Subcutaneous abdominal adipose tissue (tissue), 5 donors: ENCODE measurements around the gene C3AR1.

Experiments used
- H3K27ac ChIP-seq: one replicate; pipeline ENCODE4 v1.7.0; 2013; ENCODE audit warnings: low read depth, mild to moderate bottlenecking, inconsistent platforms, low read length, moderate library complexity
- H3K27me3 ChIP-seq, 5 donors: one replicate each; pipeline ENCODE4 v1.7.0; 2013; ENCODE audit warnings: low read length in 5 of 5, inconsistent platforms in 1 of 5; ENCODE audit not compliant: control insufficient read depth in 5 of 5, insufficient read depth in 4 of 5
- H3K36me3 ChIP-seq, 5 donors: one replicate each; pipeline ENCODE4 v1.7.0; 2013; ENCODE audit warnings: low read length in 5 of 5; ENCODE audit not compliant: control insufficient read depth in 5 of 5, insufficient read depth in 5 of 5
- H3K4me1 ChIP-seq, 5 donors: one replicate each; pipeline ENCODE4 v1.7.0; 2013; ENCODE audit warnings: low read length in 5 of 5, mild to moderate bottlenecking in 3 of 5, moderate library complexity in 1 of 5; ENCODE audit not compliant: control insufficient read depth in 5 of 5, insufficient read depth in 5 of 5
- H3K4me3 ChIP-seq, 5 donors: one replicate each; pipeline ENCODE4 v1.7.0; 2013; ENCODE audit warnings: low read length in 5 of 5, low read depth in 1 of 5
- H3K9ac ChIP-seq, 5 donors: one replicate each; pipeline ENCODE4 v1.7.0; 2013; ENCODE audit warnings: low read length in 5 of 5, mild to moderate bottlenecking in 4 of 5, moderate library complexity in 3 of 5
- H3K9me3 ChIP-seq, 5 donors: one replicate each; pipeline ENCODE4 v1.7.0; 2013; ENCODE audit warnings: low read length in 5 of 5; ENCODE audit not compliant: control insufficient read depth in 5 of 5
- donor health status: healthy.
- donor health status: healthy.
- donor health status: healthy.
- donor health status: healthy.
- donor health status: healthy.

The C3AR1 gene

GRCh38 chr12:8069582-8069981, 3.4 kb upstream of the C3AR1 start:
- no peaks in the 10 kb centered on the region for H3K27me3 ChIP-seq
- peaks cover 0 to 3% (median 2%) of the 10 kb centered on the region in 5 donors for H3K4me1 ChIP-seq
- H3K36me3 ChIP-seq = no peaks in the 10 kb centered on the region
- no peak overlapping the region for H3K9ac ChIP-seq
- H3K27ac ChIP-seq = no peak overlapping the region
- H3K9me3 ChIP-seq = no peaks in the 10 kb centered on the region
- H3K4me3 ChIP-seq = no peak overlapping the region

GRCh38 chr12:8064131-8064530, 2.0 kb downstream of the C3AR1 start:
- H3K9ac ChIP-seq = no peak overlapping the region
- peak overlapping the region in 2 of 5 donors; percentile 40 to 51 for H3K4me3 ChIP-seq
- H3K9me3 ChIP-seq = no peaks in the 10 kb centered on the region
- peaks cover 0 to 5% (median 3%) of the 10 kb centered on the region in 5 donors for H3K36me3 ChIP-seq
- peaks cover 0 to 3% (median 1%) of the 10 kb centered on the region in 5 donors for H3K4me1 ChIP-seq
- no peaks in the 10 kb centered on the region for H3K27me3 ChIP-seq
- no peak overlapping the region for H3K27ac ChIP-seq

GRCh38 chr12:8058506-8058905, 7.7 kb downstream of the C3AR1 start:
- Histone ChIP-seq H3K36me3 (peaks cover 16 to 27% (median 21%) of the 10 kb centered on the region in 5 donors), H3K9me3 (no peaks in the 10 kb centered on the region), H3K27me3 (no peaks in the 10 kb centered on the region), H3K4me3 (no peak overlapping the region), H3K4me1 (peaks cover 0 to under 1% (median 0%) of the 10 kb centered on the region in 5 donors), H3K27ac (no peak overlapping the region), H3K9ac (no peak overlapping the region)

- no peaks in the 10 kb centered on the region for H3K27me3 ChIP-seq
Observed at GRCh38 chr12:8057839-8058238, 8.3 kb downstream of the C3AR1 start.

GRCh38 chr12:8057306-8057705, 8.9 kb downstream of the C3AR1 start:
- H3K27ac ChIP-seq = no peak overlapping the region

More at GRCh38 chr12:8057839-8058238, 8.3 kb downstream of the C3AR1 start:
- Histone ChIP-seq H3K9me3 (no peaks in the 10 kb centered on the region), H3K27ac (no peak overlapping the region), H3K4me1 (peaks cover 0 to 5% (median 0%) of the 10 kb centered on the region in 5 donors), H3K36me3 (peaks cover 22 to 32% (median 28%) of the 10 kb centered on the region in 5 donors), H3K4me3 (no peak overlapping the region), H3K9ac (no peak overlapping the region)

GRCh38 chr12:8054816-8055215, 11.3 kb downstream of the C3AR1 start:
- H3K27me3 ChIP-seq = no peaks in the 10 kb centered on the region
- peaks cover 30 to 62% (median 57%) of the 10 kb centered on the region in 5 donors for H3K36me3 ChIP-seq
- no peak overlapping the region for H3K9ac ChIP-seq
- H3K4me3 ChIP-seq = no peak overlapping the region
- no peak overlapping the region for H3K27ac ChIP-seq
- H3K9me3 ChIP-seq = no peaks in the 10 kb centered on the region
- peaks cover 0 to 9% (median 0%) of the 10 kb centered on the region in 5 donors for H3K4me1 ChIP-seq

More at GRCh38 chr12:8057306-8057705, 8.9 kb downstream of the C3AR1 start:
- Histone ChIP-seq H3K9ac (no peak overlapping the region), H3K4me1 (peaks cover 0 to 7% (median 0%) of the 10 kb centered on the region in 5 donors), H3K4me3 (no peak overlapping the region), H3K27me3 (no peaks in the 10 kb centered on the region), H3K9me3 (no peaks in the 10 kb centered on the region), H3K36me3 (peaks cover 22 to 38% (median 33%) of the 10 kb centered on the region in 5 donors)

GRCh38 chr12:8052679-8053078, 13.5 kb downstream of the C3AR1 start:
- no peak overlapping the region for H3K9ac ChIP-seq
- no peaks in the 10 kb centered on the region for H3K9me3 ChIP-seq
- no peak overlapping the region for H3K27ac ChIP-seq
- peaks cover 0 to 9% (median 0%) of the 10 kb centered on the region in 5 donors for H3K4me1 ChIP-seq
- H3K27me3 ChIP-seq = no peaks in the 10 kb centered on the region
- H3K36me3 ChIP-seq = peaks cover 42 to 78% (median 76%) of the 10 kb centered on the region in 5 donors
- H3K4me3 ChIP-seq = no peak overlapping the region

- Histone ChIP-seq H3K36me3 (peaks cover 49 to 88% (median 82%) of the 10 kb centered on the region in 5 donors), H3K9ac (no peak overlapping the region), H3K9me3 (no peaks in the 10 kb centered on the region), H3K4me1 (peaks cover 0 to 9% (median 2%) of the 10 kb centered on the region in 5 donors), H3K27me3 (no peaks in the 10 kb centered on the region), H3K27ac (no peak overlapping the region), H3K4me3 (no peak overlapping the region)
Observed at GRCh38 chr12:8050600-8051250, 15.4 kb downstream of the C3AR1 start.

- Histone ChIP-seq H3K9me3 (no peaks in the 10 kb centered on the region), H3K4me3 (no peak overlapping the region), H3K36me3 (peaks cover 37 to 90% (median 79%) of the 10 kb centered on the region in 5 donors), H3K27me3 (no peaks in the 10 kb centered on the region), H3K27ac (no peak overlapping the region), H3K4me1 (peaks cover 0 to 9% (median 2%) of the 10 kb centered on the region in 5 donors), H3K9ac (no peak overlapping the region)
Observed at GRCh38 chr12:8048906-8049305, 17.3 kb downstream of the C3AR1 start.

GRCh38 chr12:8047842-8048241, 18.3 kb downstream of the C3AR1 start:
- Histone ChIP-seq H3K27me3 (no peaks in the 10 kb centered on the region), H3K9me3 (no peaks in the 10 kb centered on the region), H3K27ac (no peak overlapping the region), H3K4me1 (peaks cover 0 to 4% (median 2%) of the 10 kb centered on the region in 5 donors), H3K4me3 (no peak overlapping the region), H3K9ac (no peak overlapping the region), H3K36me3 (peaks cover 27 to 90% (median 76%) of the 10 kb centered on the region in 5 donors)
